Osteocyte (in vitro differentiated cells): ENCODE measurements around the gene SCN9A. TPM values are rescaled to one million over a fixed set of nuclear protein-coding genes. Genes with fewer than 3 reads are reported as not detected.

Source experiments
- DNase-seq: peaks from one replicate; pipeline ENCODE4 v3.0.0; 2021; ENCODE audit warnings: mixed read lengths; ENCODE audit not compliant: unreplicated experiment; ENCODE audit errors: extremely low spot score
- H3K27ac Mint-ChIP-seq: one replicate; pipeline ENCODE4 v1.8.0; 2021; ENCODE audit warnings: mild to moderate bottlenecking, mixed read lengths; ENCODE audit not compliant: unreplicated experiment
- H3K27me3 Mint-ChIP-seq: one replicate; pipeline ENCODE4 v1.8.0; 2021; ENCODE audit warnings: mixed read lengths; ENCODE audit not compliant: unreplicated experiment
- H3K36me3 Mint-ChIP-seq: one replicate; pipeline ENCODE4 v1.8.0; 2021; ENCODE audit warnings: mixed read lengths; ENCODE audit not compliant: unreplicated experiment
- H3K4me1 Mint-ChIP-seq: one replicate; pipeline ENCODE4 v1.8.0; 2021; ENCODE audit warnings: mixed read lengths; ENCODE audit not compliant: unreplicated experiment
- H3K4me3 Mint-ChIP-seq: one replicate; pipeline ENCODE4 v1.8.0; 2021; ENCODE audit warnings: mild to moderate bottlenecking, moderate library complexity, mixed read lengths; ENCODE audit not compliant: unreplicated experiment
- H3K9me3 Mint-ChIP-seq: one replicate; pipeline ENCODE4 v1.8.0; 2021; ENCODE audit warnings: mixed read lengths; ENCODE audit not compliant: unreplicated experiment
- CTCF ChIP-seq: fragments of 200-600 bp; sonication (generic); IDR thresholded peaks from 2 replicates; pipeline ENCODE4 v1.5.0; 2021; ENCODE audit warnings: antibody characterized with exemption, mild to moderate bottlenecking, moderate library complexity
- total RNA-seq: library from RNA; stranded (reverse); gene quantifications from 2 replicates; pipeline ENCODE4 v1.2.1, GENCODE V29; 2021

The SCN9A gene
- total RNA-seq, 1 donor from 2014 or later = 6.6 TPM

GRCh38 chr2:166385313-166385712, 9.6 kb upstream of the SCN9A start:
- H3K4me1 Mint-ChIP-seq = no peaks in the 10 kb centered on the region
- no peaks in the 10 kb centered on the region for H3K36me3 Mint-ChIP-seq
- TF ChIP-seq CTCF = no peak
- H3K9me3 Mint-ChIP-seq = no peaks in the 10 kb centered on the region
- no peak overlapping the region for H3K4me3 Mint-ChIP-seq
- no peaks in the 10 kb centered on the region for H3K27me3 Mint-ChIP-seq
- DNase-seq = no peak
- no peak overlapping the region for H3K27ac Mint-ChIP-seq

GRCh38 chr2:166384774-166385173, 9.0 kb upstream of the SCN9A start:
- no peaks in the 10 kb centered on the region for H3K9me3 Mint-ChIP-seq
- H3K36me3 Mint-ChIP-seq = no peaks in the 10 kb centered on the region
- no peaks in the 10 kb centered on the region for H3K27me3 Mint-ChIP-seq
- no peak overlapping the region for H3K4me3 Mint-ChIP-seq
- no peak for DNase-seq
- no peak overlapping the region for H3K27ac Mint-ChIP-seq
- TF ChIP-seq CTCF = peak; percentile 62
- H3K4me1 Mint-ChIP-seq = no peaks in the 10 kb centered on the region

GRCh38 chr2:166382448-166382847, 6.7 kb upstream of the SCN9A start:
- no peak for DNase-seq

GRCh38 chr2:166380615-166381014, 4.9 kb upstream of the SCN9A start:
- no peak for DNase-seq
- Mint-ChIP-seq H3K4me3 (no peak overlapping the region), H3K36me3 (no peaks in the 10 kb centered on the region), H3K4me1 (peaks cover 4% of the 10 kb centered on the region), H3K27ac (no peak overlapping the region), H3K9me3 (no peaks in the 10 kb centered on the region), H3K27me3 (no peaks in the 10 kb centered on the region)
- TF ChIP-seq CTCF = no peak

More at GRCh38 chr2:166382448-166382847, 6.7 kb upstream of the SCN9A start:
- no peaks in the 10 kb centered on the region for H3K4me1 Mint-ChIP-seq
- no peak overlapping the region for H3K4me3 Mint-ChIP-seq
- no peak overlapping the region for H3K27ac Mint-ChIP-seq
- no peaks in the 10 kb centered on the region for H3K36me3 Mint-ChIP-seq
- H3K27me3 Mint-ChIP-seq = no peaks in the 10 kb centered on the region
- no peaks in the 10 kb centered on the region for H3K9me3 Mint-ChIP-seq
- TF ChIP-seq CTCF = no peak

GRCh38 chr2:166376873-166377272, 1.1 kb upstream of the SCN9A start:
- no peak for DNase-seq
- peaks cover 23% of the 10 kb centered on the region for H3K4me1 Mint-ChIP-seq
- H3K9me3 Mint-ChIP-seq = no peaks in the 10 kb centered on the region
- no peaks in the 10 kb centered on the region for H3K27me3 Mint-ChIP-seq
- no peak for TF ChIP-seq CTCF
- no peak overlapping the region for H3K27ac Mint-ChIP-seq
- H3K36me3 Mint-ChIP-seq = no peaks in the 10 kb centered on the region
- peak overlapping the region; percentile 86 for H3K4me3 Mint-ChIP-seq
